Large intestine (tissue), 3 donors: Measurements from ENCODE around the gene MAU2. TPM values are rescaled to one million over a fixed set of nuclear protein-coding genes. Genes with fewer than 3 reads are reported as not detected.

ENCODE experiments used
- DNase-seq, 2 donors: peaks; one replicate each; pipeline versions ENCODE4 v3.0.0 to v3.0.0-alpha.2; 2013
- H3K27ac ChIP-seq: one replicate; pipeline ENCODE4 v1.5.1; 2013; ENCODE audit warnings: low read length
- H3K27me3 ChIP-seq: 2 replicates; pipeline ENCODE4 v1.6.1; 2013; ENCODE audit warnings: low read length; ENCODE audit not compliant: control insufficient read depth, insufficient read depth
- H3K36me3 ChIP-seq: 2 replicates; pipeline ENCODE4 v1.6.1; 2013; ENCODE audit warnings: low read length; ENCODE audit not compliant: control insufficient read depth, insufficient read depth
- H3K4me1 ChIP-seq: one replicate; pipeline ENCODE4 v1.6.1; 2013; ENCODE audit warnings: low read length; ENCODE audit not compliant: control insufficient read depth, insufficient read depth
- H3K4me3 ChIP-seq: one replicate; pipeline ENCODE4 v1.5.1; 2013; ENCODE audit warnings: low read length
- H3K9me3 ChIP-seq: one replicate; pipeline ENCODE4 v1.6.1; 2013; ENCODE audit warnings: mild to moderate bottlenecking, low read depth, low read length, moderate library complexity; ENCODE audit not compliant: control insufficient read depth
- WGBS: methylation state at CpG from one replicate; pipeline ENCODE4 v1.1.5; 2013; ENCODE audit warnings: low lambda C conversion rate; ENCODE audit not compliant: insufficient coverage; 5-methylcytosine and 5-hydroxymethylcytosine counted together
- polyA plus RNA-seq: library from polyadenylated mRNA; unstranded; fragments of 120-200 nt; gene quantifications from one replicate; pipeline ENCODE4 v1.2.1, GENCODE V29; 2013

MAU2 gene
- polyA plus RNA-seq, 1 donor = 55.2 TPM

DNA sequence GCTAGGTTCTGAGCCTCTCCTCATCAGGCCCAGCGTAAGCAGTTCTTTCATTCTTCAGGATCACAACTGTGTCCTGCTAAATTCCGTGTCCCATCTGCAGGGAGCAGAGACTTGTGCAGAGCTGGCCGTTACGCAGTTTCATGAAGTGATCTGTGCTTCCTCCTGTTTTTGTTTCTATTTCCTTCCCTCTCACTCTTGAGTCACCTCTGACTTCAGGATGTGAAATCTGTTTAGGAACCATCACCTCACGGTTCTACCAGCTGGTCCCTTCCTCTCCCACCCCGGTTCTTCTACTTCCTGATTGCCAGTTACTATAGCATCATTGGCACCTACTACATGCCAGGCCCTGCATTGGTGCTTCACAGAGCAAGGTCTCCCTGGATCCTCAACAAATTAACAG, 8.5 kb downstream of the MAU2 start:
- Histone ChIP-seq H3K27ac (no peak overlapping the region), H3K4me1 (no peaks in the 10 kb centered on the region), H3K27me3 (no peaks in the 10 kb centered on the region), H3K4me3 (no peak overlapping the region), H3K9me3 (no peaks in the 10 kb centered on the region), H3K36me3 (peaks cover 58% of the 10 kb centered on the region)
- 60% methylated on average over 3 of the region's 6 CpGs for WGBS
- DNase-seq = no peak

GRCh38 chr19:19334063-19334988, 13.7 kb downstream of the MAU2 start:
- DNase-seq = no peak
- H3K27ac ChIP-seq = no peak overlapping the region
- WGBS = 90% methylated on average over 2 of the region's 22 CpGs
- H3K4me3 ChIP-seq = no peak overlapping the region
- H3K27me3 ChIP-seq = no peaks in the 10 kb centered on the region
- peaks cover 74% of the 10 kb centered on the region for H3K36me3 ChIP-seq
- no peaks in the 10 kb centered on the region for H3K4me1 ChIP-seq
- no peaks in the 10 kb centered on the region for H3K9me3 ChIP-seq

DNA sequence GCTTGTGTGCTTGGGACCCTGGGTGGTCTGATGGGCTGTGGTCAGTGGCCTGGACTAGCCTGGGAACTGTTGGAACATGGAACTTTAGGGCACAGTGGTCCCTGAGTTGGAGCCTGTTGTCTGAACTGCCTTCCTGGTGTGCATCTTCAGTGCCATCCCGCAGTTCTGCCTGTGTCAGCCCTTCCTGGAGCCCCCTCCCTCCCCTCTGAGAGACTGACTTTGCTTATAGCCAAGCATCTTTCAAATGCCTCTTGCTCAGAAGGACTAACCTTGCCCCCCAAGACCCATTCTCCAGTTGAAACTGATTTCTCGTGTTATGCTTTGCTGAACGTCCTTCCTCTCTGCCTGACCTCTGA, 14.3 kb downstream of the MAU2 start:
- H3K36me3 ChIP-seq = peaks cover 72% of the 10 kb centered on the region
- no peak overlapping the region for H3K27ac ChIP-seq
- H3K9me3 ChIP-seq = no peaks in the 10 kb centered on the region
- H3K27me3 ChIP-seq = no peaks in the 10 kb centered on the region
- DNase-seq = no peak
- H3K4me1 ChIP-seq = no peaks in the 10 kb centered on the region
- no peak overlapping the region for H3K4me3 ChIP-seq
- no CpG with 5 or more reads among the region's 3 CpGs for WGBS

- Histone ChIP-seq H3K9me3 (no peaks in the 10 kb centered on the region), H3K36me3 (peaks cover 70% of the 10 kb centered on the region), H3K4me3 (no peak overlapping the region), H3K27me3 (no peaks in the 10 kb centered on the region), H3K4me1 (no peaks in the 10 kb centered on the region), H3K27ac (no peak overlapping the region)
- peak in 1 of 2 donors; percentile 23 for DNase-seq
- WGBS = no CpG with 5 or more reads among the region's 16 CpGs
Observed at GRCh38 chr19:19335408-19336158, 15.0 kb downstream of the MAU2 start.

GRCh38 chr19:19336597-19336996, 16.0 kb downstream of the MAU2 start:
- no peak overlapping the region for H3K27ac ChIP-seq
- no peaks in the 10 kb centered on the region for H3K27me3 ChIP-seq
- no peaks in the 10 kb centered on the region for H3K4me1 ChIP-seq
- H3K9me3 ChIP-seq = no peaks in the 10 kb centered on the region
- DNase-seq = no peak
- H3K4me3 ChIP-seq = no peak overlapping the region
- no CpG with 5 or more reads among the region's 3 CpGs for WGBS
- peaks cover 76% of the 10 kb centered on the region for H3K36me3 ChIP-seq

GRCh38 chr19:19337120-19337519, 16.5 kb downstream of the MAU2 start:
- Histone ChIP-seq H3K36me3 (peaks cover 81% of the 10 kb centered on the region), H3K4me3 (no peak overlapping the region), H3K9me3 (no peaks in the 10 kb centered on the region), H3K4me1 (no peaks in the 10 kb centered on the region), H3K27ac (no peak overlapping the region), H3K27me3 (no peaks in the 10 kb centered on the region)
- WGBS = 98% methylated on average over 5 of the region's 17 CpGs
- no peak for DNase-seq

DNA sequence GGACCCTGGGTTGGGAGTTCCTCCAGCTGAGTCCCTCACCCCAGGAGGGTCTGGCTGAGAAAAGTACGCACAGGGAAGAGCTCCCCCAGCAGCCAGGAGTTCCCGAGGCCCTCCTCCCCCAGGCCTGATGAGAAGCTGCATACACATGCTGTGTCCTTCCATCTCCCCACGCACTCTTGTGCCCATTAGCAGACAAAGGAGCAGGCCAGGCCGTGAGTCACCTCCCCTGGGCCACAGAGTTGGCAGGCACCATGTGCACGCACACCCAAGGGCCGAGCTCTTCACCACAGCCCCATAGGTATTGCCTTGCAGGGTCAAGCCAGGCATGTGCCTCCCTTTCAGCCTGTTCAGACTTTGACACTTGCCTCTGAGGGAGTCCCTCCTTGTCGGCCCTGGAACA, 17.5 kb downstream of the MAU2 start:
- H3K27ac ChIP-seq = no peak overlapping the region
- no peak overlapping the region for H3K4me3 ChIP-seq
- H3K36me3 ChIP-seq = peaks cover 85% of the 10 kb centered on the region
- no peak for DNase-seq
- no CpG with 5 or more reads among the region's 7 CpGs for WGBS
- no peaks in the 10 kb centered on the region for H3K4me1 ChIP-seq
- no peaks in the 10 kb centered on the region for H3K9me3 ChIP-seq
- H3K27me3 ChIP-seq = no peaks in the 10 kb centered on the region

DNA sequence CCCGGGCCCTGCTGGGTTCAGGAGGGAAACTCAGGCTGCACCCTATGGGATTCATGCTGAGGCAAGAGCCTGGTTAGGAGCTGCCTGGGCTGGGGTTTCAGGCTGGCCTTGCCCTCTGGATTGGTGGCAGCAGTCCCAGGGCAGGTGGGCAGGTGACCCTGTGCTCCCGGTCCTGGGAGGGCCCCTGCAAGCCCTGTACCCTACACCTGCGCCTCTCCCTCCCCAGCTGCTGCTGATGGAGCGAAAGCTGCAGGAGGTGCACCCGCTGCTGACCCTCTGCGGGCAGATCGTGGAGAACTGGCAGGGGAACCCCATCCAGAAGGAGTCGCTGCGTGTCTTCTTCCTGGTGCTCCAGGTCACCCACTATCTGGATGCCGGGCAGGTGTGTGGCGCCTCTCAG, 20.4 kb downstream of the MAU2 start:
- Histone ChIP-seq H3K27me3 (no peaks in the 10 kb centered on the region), H3K27ac (no peak overlapping the region), H3K36me3 (peaks cover 87% of the 10 kb centered on the region), H3K9me3 (no peaks in the 10 kb centered on the region), H3K4me1 (no peaks in the 10 kb centered on the region), H3K4me3 (no peak overlapping the region)
- no peak for DNase-seq
- WGBS = no CpG with 5 or more reads among the region's 11 CpGs

DNA sequence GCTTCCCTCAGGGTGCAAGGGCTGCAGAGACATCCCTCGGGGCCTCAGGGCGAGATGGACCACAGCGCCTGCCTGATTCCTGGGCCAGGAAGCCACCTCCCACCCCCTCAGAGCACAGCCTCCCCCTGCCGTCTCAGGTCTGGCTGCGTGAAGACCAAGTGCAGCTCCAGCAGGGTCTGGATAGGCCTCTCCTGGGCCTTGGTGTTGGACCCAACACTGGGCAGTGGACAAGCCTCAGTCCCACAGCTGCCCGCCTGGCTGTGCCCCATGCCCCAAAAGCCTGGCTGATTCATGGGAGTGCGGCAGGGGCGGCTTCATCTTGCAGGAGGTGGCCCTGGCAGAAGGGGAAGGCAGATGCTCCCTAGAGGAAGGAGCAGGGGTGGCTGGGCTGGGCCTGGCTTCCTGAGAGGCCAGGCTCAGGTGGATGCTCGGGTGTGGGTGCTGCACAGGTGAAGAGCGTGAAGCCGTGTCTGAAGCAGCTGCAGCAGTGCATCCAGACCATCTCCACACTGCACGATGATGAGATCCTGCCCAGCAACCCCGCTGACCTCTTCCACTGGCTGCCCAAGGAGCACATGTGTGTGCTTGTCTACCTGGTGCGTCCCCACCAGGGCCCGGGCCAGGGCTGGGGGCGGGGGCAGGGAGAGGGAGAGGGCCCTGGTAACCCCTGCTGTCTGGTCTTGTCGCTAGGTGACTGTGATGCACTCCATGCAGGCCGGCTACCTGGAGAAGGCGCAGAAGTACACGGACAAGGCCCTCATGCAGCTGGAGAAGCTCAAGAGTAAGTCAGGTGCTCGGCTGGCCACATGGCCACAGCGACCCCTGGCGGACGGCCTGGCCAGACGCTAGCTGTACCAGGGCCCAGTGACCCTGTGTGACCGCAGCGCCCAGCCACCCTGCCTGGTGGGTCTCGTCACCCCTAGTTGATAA, 21.7 kb downstream of the MAU2 start:
- Histone ChIP-seq H3K27me3 (no peaks in the 10 kb centered on the region), H3K4me1 (no peaks in the 10 kb centered on the region), H3K36me3 (peaks cover 87% of the 10 kb centered on the region), H3K4me3 (no peak overlapping the region), H3K27ac (no peak overlapping the region), H3K9me3 (no peaks in the 10 kb centered on the region)
- WGBS = no CpG with 5 or more reads among the region's 28 CpGs
- peak; percentile 56 to 66 for DNase-seq

GRCh38 chr19:19343016-19343362, 22.4 kb downstream of the MAU2 start:
- Histone ChIP-seq H3K36me3 (peaks cover 87% of the 10 kb centered on the region), H3K4me3 (no peak overlapping the region), H3K9me3 (no peaks in the 10 kb centered on the region), H3K4me1 (no peaks in the 10 kb centered on the region), H3K27ac (no peak overlapping the region), H3K27me3 (no peaks in the 10 kb centered on the region)
- no CpG with 5 or more reads among the region's 7 CpGs for WGBS
- DNase-seq = no peak
